Activated T-helper 2 cell treated with anti-CD3 and anti-CD28 coated beads, Interferon-gamma antibody, Interleukin-2, Interleukin-4, amounts not matched to agents 10 μg/mL and 5 μg/mL and 100 μg/mL, durations not matched to agents 14 hours and 24 hours and 36 hours (primary cell): ENCODE measurements around the gene PFKL. TPM values are rescaled to one million over a fixed set of nuclear protein-coding genes. Genes with fewer than 3 reads are reported as not detected.
"Not testable (repeated sequence)": the region's sequence is repeated elsewhere in the genome, so short reads cannot be mapped to it uniquely, and the experiment has no call there.

Experiments
- DNase-seq: peaks from one replicate; pipeline ENCODE4 v3.0.0; 2021; ENCODE audit warnings: low spot score
- H3K27ac Mint-ChIP-seq: one replicate; pipeline ENCODE4 v1.8.0; 2021; ENCODE audit warnings: mixed read lengths
- H3K27me3 Mint-ChIP-seq: one replicate; pipeline ENCODE4 v1.8.0; 2021; ENCODE audit warnings: low read depth, mixed read lengths
- H3K36me3 Mint-ChIP-seq: one replicate; pipeline ENCODE4 v1.8.0; 2021; ENCODE audit warnings: low read depth, mixed read lengths
- H3K4me1 Mint-ChIP-seq: one replicate; pipeline ENCODE4 v1.8.0; 2021; ENCODE audit warnings: low read depth, mixed read lengths
- H3K4me3 Mint-ChIP-seq: one replicate; pipeline ENCODE4 v1.8.0; 2021; ENCODE audit warnings: low read depth, mild to moderate bottlenecking, moderate library complexity, mixed read lengths
- H3K9me3 Mint-ChIP-seq: one replicate; pipeline ENCODE4 v1.8.0; 2021; ENCODE audit warnings: mixed read lengths
- intact Hi-C: fragments of 100-400 bp; cut with micrococcal nuclease; formaldehyde crosslinking; loops from one replicate; pipeline ENCODE4 v1.15.1; 2023
- total RNA-seq: library from RNA; stranded (reverse); gene quantifications from 2 replicates; pipeline ENCODE4 v1.2.3, GENCODE V29; 2022

PFKL gene
- total RNA-seq, 1 donor from 2014 or later, result 156 TPM

GRCh38 chr21:44332965-44333364 is 33.1 kb downstream of the PFKL start:
- intact Hi-C loops, result no loop called here
- no peaks in the 10 kb centered on the region for H3K9me3 Mint-ChIP-seq
- no peaks in the 10 kb centered on the region for H3K27me3 Mint-ChIP-seq
- H3K4me1 Mint-ChIP-seq, result peaks cover 4% of the 10 kb centered on the region
- H3K36me3 Mint-ChIP-seq, result peaks cover 3% of the 10 kb centered on the region
- no peak overlapping the region for H3K27ac Mint-ChIP-seq
- no peak for DNase-seq
- no peak overlapping the region for H3K4me3 Mint-ChIP-seq

- Mint-ChIP-seq H3K27me3 (no peaks in the 10 kb centered on the region), H3K4me3 (no peak overlapping the region), H3K27ac (no peak overlapping the region), H3K4me1 (peaks cover 5% of the 10 kb centered on the region), H3K36me3 (peaks cover 2% of the 10 kb centered on the region), H3K9me3 (no peaks in the 10 kb centered on the region)
- intact Hi-C loops, result no loop called here
- DNase-seq, result no peak
These were observed 33.9 kb downstream of the PFKL start for GRCh38 chr21:44333509-44334328.

DNA sequence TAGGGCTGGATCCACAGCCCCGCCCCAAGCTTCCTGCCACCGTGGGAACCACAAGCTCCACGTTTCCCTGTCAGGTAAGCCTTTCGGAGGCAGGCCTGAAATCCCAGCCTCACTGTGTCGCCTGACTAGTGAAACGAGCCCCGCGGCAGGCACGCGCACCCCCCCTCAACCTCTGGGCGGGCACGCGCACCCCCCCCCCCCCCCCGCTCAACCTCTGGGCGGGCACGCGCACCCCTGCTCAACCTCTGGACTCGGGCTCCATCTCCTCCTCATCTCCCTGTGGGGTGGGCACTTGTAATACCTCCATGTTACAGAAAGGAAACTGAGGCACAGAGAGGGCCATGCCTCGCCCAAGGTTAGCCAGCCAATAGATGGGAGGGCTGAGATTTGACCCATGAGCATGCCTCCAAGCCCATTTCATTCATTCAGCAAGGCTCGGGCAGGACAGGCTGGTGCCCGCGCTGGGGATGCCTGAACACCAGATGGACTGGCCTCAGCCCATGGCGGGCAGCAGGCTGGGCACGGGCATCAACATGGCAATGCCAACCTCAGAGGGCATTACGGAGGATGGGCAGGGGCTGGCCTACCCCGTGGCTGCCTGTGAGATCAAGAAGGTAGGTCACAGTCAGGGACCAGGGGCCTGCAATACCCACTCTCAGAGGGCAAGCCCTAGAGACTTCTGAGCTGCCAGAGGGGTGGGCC is 34.6 kb downstream of the PFKL start:
- intact Hi-C loops, result loop anchor here (5.0 kb wide), 1 partner anchor 483 kb away; the partner anchor contains the start of gene SUMO3
- H3K4me3 Mint-ChIP-seq, result no peak overlapping the region
- no peaks in the 10 kb centered on the region for H3K27me3 Mint-ChIP-seq
- peaks cover 6% of the 10 kb centered on the region for H3K4me1 Mint-ChIP-seq
- no peaks in the 10 kb centered on the region for H3K9me3 Mint-ChIP-seq
- no peak for DNase-seq
- no peak overlapping the region for H3K27ac Mint-ChIP-seq
- no peaks in the 10 kb centered on the region for H3K36me3 Mint-ChIP-seq

DNA sequence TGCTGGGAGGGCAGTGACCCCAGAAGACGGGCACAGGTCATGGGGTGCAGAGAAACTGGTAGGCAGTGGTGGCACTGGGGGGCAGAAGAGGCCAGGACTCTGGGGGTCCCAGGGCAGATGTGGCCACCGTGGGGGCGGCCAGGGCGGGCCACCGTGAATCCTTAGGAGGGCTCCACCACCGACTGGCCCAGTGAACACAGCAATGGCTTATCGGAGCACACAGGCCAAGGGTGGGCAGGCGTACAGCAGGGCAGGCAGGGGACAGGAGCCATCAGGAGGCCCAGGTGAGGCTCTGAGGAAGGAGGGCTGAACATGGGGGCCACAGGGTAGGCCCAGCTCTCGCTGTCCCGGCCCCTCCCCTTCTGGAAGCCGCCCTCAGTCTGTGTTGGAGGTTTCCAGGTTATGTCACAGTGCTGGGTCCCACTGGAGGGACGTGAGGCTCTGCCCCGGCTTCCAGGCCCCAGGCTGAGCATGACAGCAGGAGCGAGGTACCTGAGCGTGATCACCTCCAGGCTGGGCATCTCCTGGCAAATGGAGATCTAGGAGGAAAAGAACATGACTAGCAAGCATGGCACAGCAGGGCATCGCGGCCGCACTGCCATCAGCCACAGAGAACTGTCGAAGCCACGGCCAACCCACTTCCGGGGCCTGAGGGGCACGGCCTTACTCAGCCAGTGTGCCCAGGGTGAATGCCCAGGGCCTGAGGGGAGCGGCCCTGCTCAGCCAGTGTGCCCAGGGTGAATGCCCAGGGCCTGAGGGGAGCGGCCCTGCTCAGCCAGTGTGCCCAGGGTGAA is 35.6 kb downstream of the PFKL start:
- peaks cover 13% of the 10 kb centered on the region for H3K4me1 Mint-ChIP-seq
- intact Hi-C loops, result loop anchor here (5.0 kb wide), 1 partner anchor 482 kb away; the partner anchor contains the start of gene SUMO3
- no peaks in the 10 kb centered on the region for H3K36me3 Mint-ChIP-seq

GRCh38 chr21:44337449-44337848 is 37.6 kb downstream of the PFKL start:
- no peaks in the 10 kb centered on the region for H3K27me3 Mint-ChIP-seq
- H3K36me3 Mint-ChIP-seq, result no peaks in the 10 kb centered on the region
- DNase-seq, result no peak
- peak overlapping the region; percentile 73 for H3K27ac Mint-ChIP-seq
- intact Hi-C loops, result loop anchor here (5.0 kb wide), 1 partner anchor 480 kb away; the partner anchor contains the start of gene SUMO3
- H3K9me3 Mint-ChIP-seq, result no peaks in the 10 kb centered on the region
- H3K4me1 Mint-ChIP-seq, result peaks cover 19% of the 10 kb centered on the region
- peak overlapping the region; percentile 60 for H3K4me3 Mint-ChIP-seq

More for the DNA sequence above, 35.6 kb downstream of the PFKL start:
- H3K9me3 Mint-ChIP-seq, result no peaks in the 10 kb centered on the region
- H3K27me3 Mint-ChIP-seq, result no peaks in the 10 kb centered on the region
- H3K4me3 Mint-ChIP-seq, result no peak overlapping the region
- DNase-seq, result no peak
- no peak overlapping the region for H3K27ac Mint-ChIP-seq

DNA sequence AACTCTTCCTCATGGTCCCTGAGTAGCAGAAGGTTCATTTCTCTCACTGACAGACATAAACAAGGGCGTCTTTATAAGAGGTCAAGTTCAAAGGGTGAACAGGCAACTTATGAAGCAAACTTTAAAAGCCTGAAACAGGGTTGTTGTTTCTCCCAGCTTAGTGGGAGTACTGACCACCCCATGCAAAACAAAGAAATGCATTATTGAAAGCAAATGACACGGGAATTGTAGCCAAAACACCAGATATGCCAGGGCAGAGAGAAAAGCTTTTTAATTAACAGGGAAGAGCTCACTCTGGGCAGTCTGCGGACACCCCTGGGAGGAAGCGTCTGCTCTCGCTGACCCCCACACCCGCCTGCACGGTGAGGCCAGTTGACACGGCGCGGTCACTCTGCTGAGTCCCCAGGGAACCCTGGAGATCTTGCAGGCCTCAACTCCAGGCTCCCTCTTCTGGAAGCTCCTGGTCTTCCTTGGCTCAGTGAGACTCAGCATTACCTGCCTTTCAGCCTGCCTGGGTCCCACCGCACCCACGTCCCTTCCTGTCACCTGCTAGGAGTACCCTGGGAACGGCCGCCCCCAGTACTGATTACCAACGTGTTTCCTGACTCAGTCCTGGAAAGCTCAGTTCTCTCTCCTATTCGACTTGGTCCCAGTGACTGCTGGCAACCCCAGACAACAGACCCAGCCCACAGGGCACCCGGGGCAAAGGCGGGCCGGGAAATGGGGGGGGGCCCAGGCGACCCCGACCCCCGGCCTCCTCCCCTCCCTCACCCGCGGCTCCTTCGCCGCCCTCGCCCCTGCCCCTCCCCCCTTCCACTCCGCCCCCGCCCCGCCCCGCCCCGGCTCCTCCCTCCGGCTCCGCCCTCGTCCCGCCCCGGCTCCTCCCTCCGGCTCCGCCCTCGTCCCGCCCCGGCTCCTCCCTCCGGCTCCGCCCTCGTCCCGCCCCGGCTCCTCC is 38.4 kb downstream of the PFKL start:
- Mint-ChIP-seq H3K27ac (peak overlapping the region; percentile 73), H3K27me3 (no peaks in the 10 kb centered on the region), H3K4me1 (peaks cover 19% of the 10 kb centered on the region), H3K4me3 (peak overlapping the region; percentile 60), H3K9me3 (no peaks in the 10 kb centered on the region), H3K36me3 (no peaks in the 10 kb centered on the region)
- no peak for DNase-seq
- intact Hi-C loops, result loop anchor here (2.0 to 5.0 kb wide), 2 partner anchors 37 to 479 kb away; partner anchors contain the start of genes PFKL and SUMO3

- DNase-seq, result peak; percentile 95
- intact Hi-C loops, result loop anchor here (2.0 to 5.0 kb wide), 2 partner anchors 38 to 478 kb away; partner anchors contain the start of genes PFKL and SUMO3
- Mint-ChIP-seq H3K36me3 (no peaks in the 10 kb centered on the region), H3K4me3 (peak within 1 kb of the TSS; percentile 93), H3K4me1 (peaks cover 19% of the 10 kb centered on the region), H3K27me3 (no peaks in the 10 kb centered on the region), H3K27ac (peak within 1 kb of the TSS; percentile 91), H3K9me3 (no peaks in the 10 kb centered on the region)
These were observed 39.4 kb downstream of the PFKL start, which contains the start of gene CFAP410 for GRCh38 chr21:44338971-44339910. Gene CFAP410 (minus strand): TSS chr21:44339390. CDS start chr21:44339194, 196 bp downstream.

- H3K4me3 Mint-ChIP-seq, DNase-seq, H3K27ac Mint-ChIP-seq, H3K27me3 Mint-ChIP-seq, intact Hi-C loops, H3K36me3 Mint-ChIP-seq, H3K9me3 Mint-ChIP-seq: not testable (repeated sequence)
- peaks cover 19% of the 10 kb centered on the region for H3K4me1 Mint-ChIP-seq
These were observed 42.0 kb downstream of the PFKL start for GRCh38 chr21:44341726-44342458.

DNA sequence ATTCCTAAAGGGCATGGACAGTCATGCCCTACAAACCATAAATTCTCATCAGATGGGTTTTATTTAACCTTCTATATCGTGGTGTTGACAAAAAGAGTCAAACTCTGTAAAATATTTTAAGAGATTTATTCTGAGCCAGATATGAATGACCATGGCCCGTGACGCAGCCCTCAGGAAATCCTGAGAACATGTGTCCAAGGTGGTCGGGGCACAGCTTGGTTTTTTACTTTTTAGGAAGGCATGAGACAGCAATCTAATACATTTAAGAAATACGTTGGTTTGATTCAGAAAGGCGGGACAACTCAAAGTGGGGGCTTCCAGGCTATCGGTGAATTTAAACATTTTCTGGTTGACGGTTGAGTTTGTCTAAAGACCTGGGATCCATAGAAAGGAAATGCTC is 43.1 kb downstream of the PFKL start:
- intact Hi-C loops, result not testable (repeated sequence)

DNA sequence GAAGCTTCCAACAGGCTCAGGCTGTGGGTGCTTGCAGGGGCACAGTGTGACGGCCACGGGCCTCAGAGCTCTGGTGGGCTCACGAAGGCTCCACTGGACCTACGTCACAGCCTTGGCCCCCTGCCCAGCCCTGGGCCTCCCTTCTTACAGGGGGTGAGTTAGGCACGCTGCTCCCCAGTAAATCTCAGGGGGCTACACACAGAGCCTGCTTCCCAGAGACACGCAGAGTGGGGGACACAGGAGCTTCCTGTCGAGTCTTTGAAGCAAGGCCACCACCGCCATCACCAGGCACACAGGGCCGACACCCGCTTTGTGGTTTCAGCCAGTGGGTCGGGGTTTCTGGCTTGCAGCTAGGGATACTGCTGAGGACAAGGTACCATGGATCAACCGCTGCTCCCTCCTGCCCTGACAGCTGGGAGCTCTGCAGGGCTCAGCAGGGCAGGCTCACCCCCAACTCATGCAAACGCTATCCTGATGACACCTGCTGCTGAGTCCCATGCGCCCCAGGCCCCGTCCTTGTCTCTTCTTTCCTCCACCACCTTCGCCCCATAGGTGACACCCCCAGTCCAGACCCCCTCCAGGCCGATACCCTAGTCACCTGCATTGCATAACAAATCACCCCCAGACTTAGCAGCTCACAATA is 44.8 kb downstream of the PFKL start:
- DNase-seq, result no peak
- Mint-ChIP-seq H3K4me1 (peaks cover 11% of the 10 kb centered on the region), H3K4me3 (no peak overlapping the region), H3K27ac (no peak overlapping the region), H3K36me3 (no peaks in the 10 kb centered on the region), H3K27me3 (peaks cover 18% of the 10 kb centered on the region), H3K9me3 (no peaks in the 10 kb centered on the region)
- intact Hi-C loops, result no loop called here

More for the DNA sequence above, 43.1 kb downstream of the PFKL start:
- not testable (repeated sequence) for H3K9me3 Mint-ChIP-seq, H3K36me3 Mint-ChIP-seq, H3K27ac Mint-ChIP-seq, H3K4me3 Mint-ChIP-seq, DNase-seq
- Mint-ChIP-seq H3K4me1 (peaks cover 15% of the 10 kb centered on the region), H3K27me3 (peaks cover 12% of the 10 kb centered on the region)
